T-helper 1 cell treated with Interleukin-12 subunit alpha and Interleukin-12 subunit beta and Interleukin-4 antibody, amounts not matched to agents 30 μg/mL and 1 μg/mL, for 36 hours (primary cell): ENCODE results near the gene LPP.

ENCODE experiments used
- H3K27ac Mint-ChIP-seq: one replicate; pipeline ENCODE4 v1.8.0; 2021; ENCODE audit warnings: mild to moderate bottlenecking, mixed read lengths
- H3K27me3 Mint-ChIP-seq: one replicate; pipeline ENCODE4 v1.8.0; 2021; ENCODE audit warnings: low read depth, mixed read lengths
- H3K36me3 Mint-ChIP-seq: one replicate; pipeline ENCODE4 v1.8.0; 2021; ENCODE audit warnings: low read depth, mixed read lengths
- H3K4me1 Mint-ChIP-seq: one replicate; pipeline ENCODE4 v1.8.0; 2021; ENCODE audit warnings: low read depth, mixed read lengths
- H3K4me3 Mint-ChIP-seq: one replicate; pipeline ENCODE4 v1.8.0; 2021; ENCODE audit warnings: mild to moderate bottlenecking, moderate library complexity, mixed read lengths
- H3K9me3 Mint-ChIP-seq: one replicate; pipeline ENCODE4 v1.8.0; 2021; ENCODE audit warnings: mixed read lengths

LPP gene

GRCh38 chr3:188295876-188296275 lies 141.9 kb downstream of the LPP start:
- Mint-ChIP-seq H3K36me3 (peaks cover 22% of the 10 kb centered on the region), H3K4me1 (peaks cover 54% of the 10 kb centered on the region), H3K27me3 (peaks cover 3% of the 10 kb centered on the region), H3K4me3 (no peak overlapping the region), H3K27ac (no peak overlapping the region), H3K9me3 (no peaks in the 10 kb centered on the region)

DNA sequence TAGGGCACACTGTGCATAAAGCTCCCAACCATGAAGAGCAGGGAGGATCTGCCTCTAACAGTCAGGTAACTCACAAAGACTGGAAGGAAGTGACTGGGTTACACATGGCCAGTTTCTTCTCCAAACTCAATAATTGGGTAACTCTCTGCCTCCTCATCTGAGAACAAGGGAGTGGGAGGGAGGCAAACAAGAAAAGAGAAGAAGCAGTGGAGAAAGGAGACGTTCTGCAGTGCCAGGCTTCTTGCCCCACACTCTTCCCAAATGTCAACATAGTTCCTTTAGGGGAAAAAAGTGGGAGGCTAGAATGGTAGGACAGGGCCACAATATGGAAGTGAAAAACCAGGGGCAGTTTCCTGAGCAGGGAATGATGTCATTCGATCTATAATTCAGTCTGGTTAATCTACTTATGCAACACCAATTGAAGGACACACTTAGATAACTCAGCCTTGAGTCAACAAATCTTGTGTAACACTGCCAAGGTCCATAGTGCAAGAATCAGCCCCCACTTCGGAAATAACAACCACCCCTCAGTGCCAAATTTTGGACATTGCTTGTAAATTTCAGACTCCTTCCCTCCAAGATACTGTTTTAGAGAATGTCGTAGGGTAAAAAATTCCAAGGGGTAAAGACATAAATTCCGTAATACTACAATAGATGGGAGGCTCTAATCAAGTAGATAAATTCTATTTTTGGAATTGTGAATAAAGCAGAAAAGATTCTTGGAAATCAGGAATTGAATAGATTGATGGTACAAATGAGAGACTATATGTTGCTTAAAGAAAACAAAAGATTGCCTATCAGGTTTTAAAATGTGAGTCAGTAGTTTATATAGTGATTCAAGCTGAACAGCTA lies 143.0 kb downstream of the LPP start:
- H3K9me3 Mint-ChIP-seq, result no peaks in the 10 kb centered on the region
- peaks cover 54% of the 10 kb centered on the region for H3K4me1 Mint-ChIP-seq
- no peak overlapping the region for H3K27ac Mint-ChIP-seq
- no peak overlapping the region for H3K4me3 Mint-ChIP-seq
- peaks cover 22% of the 10 kb centered on the region for H3K36me3 Mint-ChIP-seq
- H3K27me3 Mint-ChIP-seq, result peaks cover 7% of the 10 kb centered on the region

GRCh38 chr3:188298585-188298984 lies 144.6 kb downstream of the LPP start:
- Mint-ChIP-seq H3K27ac (peak overlapping the region; percentile 90), H3K4me3 (peak overlapping the region; percentile 70), H3K4me1 (peaks cover 56% of the 10 kb centered on the region), H3K27me3 (peaks cover 23% of the 10 kb centered on the region), H3K9me3 (no peaks in the 10 kb centered on the region), H3K36me3 (peaks cover 26% of the 10 kb centered on the region)

DNA sequence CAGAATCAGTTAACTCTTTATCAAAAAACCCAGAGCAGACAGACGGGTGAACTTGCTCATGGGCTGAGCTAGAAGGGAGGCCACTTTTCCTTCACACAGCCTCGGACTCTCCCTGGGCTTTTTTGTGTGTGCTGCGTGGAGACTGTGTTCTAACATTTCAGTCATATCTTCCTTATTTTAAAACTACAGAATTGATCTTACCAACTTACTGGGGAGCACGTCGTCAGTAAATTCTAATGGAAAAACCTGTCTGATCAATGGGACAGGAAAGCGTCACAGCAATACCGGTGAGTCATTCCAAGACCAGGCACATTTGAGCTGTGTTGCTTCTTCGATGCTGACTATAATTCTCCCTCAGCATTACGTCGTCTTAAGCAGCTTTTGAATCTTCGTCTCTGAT lies 145.1 kb downstream of the LPP start:
- H3K27me3 Mint-ChIP-seq, result peaks cover 24% of the 10 kb centered on the region
- peak overlapping the region; percentile 90 for H3K27ac Mint-ChIP-seq
- H3K36me3 Mint-ChIP-seq, result peaks cover 24% of the 10 kb centered on the region
- peaks cover 56% of the 10 kb centered on the region for H3K4me1 Mint-ChIP-seq
- no peaks in the 10 kb centered on the region for H3K9me3 Mint-ChIP-seq
- H3K4me3 Mint-ChIP-seq, result peak overlapping the region; percentile 70

GRCh38 chr3:188299708-188300107 lies 145.8 kb downstream of the LPP start:
- H3K36me3 Mint-ChIP-seq, result peaks cover 24% of the 10 kb centered on the region
- H3K27ac Mint-ChIP-seq, result peak overlapping the region; percentile 90
- peak overlapping the region; percentile 70 for H3K4me3 Mint-ChIP-seq
- no peaks in the 10 kb centered on the region for H3K9me3 Mint-ChIP-seq
- H3K4me1 Mint-ChIP-seq, result peaks cover 56% of the 10 kb centered on the region
- peaks cover 31% of the 10 kb centered on the region for H3K27me3 Mint-ChIP-seq

DNA sequence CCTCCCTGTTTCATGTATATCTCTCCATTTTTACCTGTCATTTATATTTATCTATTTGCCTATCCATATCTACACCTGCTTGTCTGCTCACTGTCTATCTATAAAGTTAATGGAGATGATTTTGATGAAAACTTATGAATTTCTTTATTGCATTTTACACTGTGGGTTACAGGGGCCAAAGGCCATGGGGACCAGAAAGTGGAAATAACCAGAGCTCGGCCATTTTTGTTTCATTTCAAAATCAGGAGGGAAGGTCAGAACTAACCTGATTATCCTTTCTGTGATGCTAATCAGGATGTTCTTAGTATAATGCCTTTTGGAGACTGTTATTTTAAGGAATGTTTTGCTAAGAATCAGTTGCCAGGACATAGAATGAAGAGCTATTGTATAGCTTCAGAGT lies 147.2 kb downstream of the LPP start:
- Mint-ChIP-seq H3K36me3 (peaks cover 29% of the 10 kb centered on the region), H3K27ac (no peak overlapping the region), H3K9me3 (no peaks in the 10 kb centered on the region), H3K4me3 (no peak overlapping the region), H3K27me3 (peaks cover 39% of the 10 kb centered on the region), H3K4me1 (peaks cover 50% of the 10 kb centered on the region)

- Mint-ChIP-seq H3K36me3 (peaks cover 30% of the 10 kb centered on the region), H3K9me3 (no peaks in the 10 kb centered on the region), H3K27ac (no peak overlapping the region), H3K27me3 (peaks cover 48% of the 10 kb centered on the region), H3K4me1 (peaks cover 35% of the 10 kb centered on the region), H3K4me3 (no peak overlapping the region)
These were observed 149.4 kb downstream of the LPP start for GRCh38 chr3:188303286-188303799.

- peaks cover 31% of the 10 kb centered on the region for H3K4me1 Mint-ChIP-seq
- peaks cover 30% of the 10 kb centered on the region for H3K36me3 Mint-ChIP-seq
- H3K9me3 Mint-ChIP-seq, result no peaks in the 10 kb centered on the region
- H3K27ac Mint-ChIP-seq, result no peak overlapping the region
- peaks cover 53% of the 10 kb centered on the region for H3K27me3 Mint-ChIP-seq
- H3K4me3 Mint-ChIP-seq, result no peak overlapping the region
These were observed 149.9 kb downstream of the LPP start for GRCh38 chr3:188303823-188304222.

- Mint-ChIP-seq H3K4me1 (peaks cover 28% of the 10 kb centered on the region), H3K27ac (no peak overlapping the region), H3K27me3 (peaks cover 59% of the 10 kb centered on the region), H3K9me3 (no peaks in the 10 kb centered on the region), H3K36me3 (peaks cover 30% of the 10 kb centered on the region), H3K4me3 (no peak overlapping the region)
These were observed 150.5 kb downstream of the LPP start for GRCh38 chr3:188304501-188304900.

GRCh38 chr3:188305220-188305619 lies 151.3 kb downstream of the LPP start:
- H3K36me3 Mint-ChIP-seq, result peaks cover 32% of the 10 kb centered on the region
- no peaks in the 10 kb centered on the region for H3K9me3 Mint-ChIP-seq
- H3K27me3 Mint-ChIP-seq, result peaks cover 64% of the 10 kb centered on the region
- H3K4me3 Mint-ChIP-seq, result no peak overlapping the region
- H3K27ac Mint-ChIP-seq, result no peak overlapping the region
- H3K4me1 Mint-ChIP-seq, result peaks cover 33% of the 10 kb centered on the region

GRCh38 chr3:188306435-188307005 lies 152.6 kb downstream of the LPP start:
- Mint-ChIP-seq H3K9me3 (no peaks in the 10 kb centered on the region), H3K27ac (no peak overlapping the region), H3K27me3 (peaks cover 61% of the 10 kb centered on the region), H3K4me1 (peaks cover 31% of the 10 kb centered on the region), H3K4me3 (no peak overlapping the region), H3K36me3 (peaks cover 30% of the 10 kb centered on the region)

GRCh38 chr3:188309437-188310269 lies 155.7 kb downstream of the LPP start:
- peak overlapping the region; percentile 46 for H3K27ac Mint-ChIP-seq
- peaks cover 26% of the 10 kb centered on the region for H3K36me3 Mint-ChIP-seq
- no peaks in the 10 kb centered on the region for H3K9me3 Mint-ChIP-seq
- peak overlapping the region; percentile 18 for H3K4me3 Mint-ChIP-seq
- peaks cover 21% of the 10 kb centered on the region for H3K4me1 Mint-ChIP-seq
- peaks cover 38% of the 10 kb centered on the region for H3K27me3 Mint-ChIP-seq

GRCh38 chr3:188310270-188310710 lies 156.3 kb downstream of the LPP start:
- Mint-ChIP-seq H3K9me3 (no peaks in the 10 kb centered on the region), H3K4me3 (peak overlapping the region; percentile 18)

DNA sequence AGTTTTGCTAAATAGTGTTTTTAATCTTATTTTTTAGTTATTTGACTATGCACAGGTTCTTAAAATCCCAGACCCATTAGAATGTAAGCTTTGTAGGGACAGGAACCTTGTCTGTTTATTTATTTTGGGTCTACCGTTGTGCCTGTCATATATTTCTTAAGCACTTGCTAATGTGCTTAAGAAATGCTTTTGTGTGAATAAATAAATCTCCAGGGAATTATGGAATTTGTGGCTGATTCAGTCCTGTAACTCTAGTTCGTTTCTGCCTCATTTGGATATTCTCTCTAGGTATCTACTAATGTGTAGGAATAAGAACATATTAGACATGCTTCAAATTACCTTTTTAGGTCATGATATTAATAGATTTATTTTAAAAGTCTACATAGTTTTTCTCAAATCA lies 161.6 kb downstream of the LPP start:
- Mint-ChIP-seq H3K36me3 (peaks cover 11% of the 10 kb centered on the region), H3K4me3 (no peak overlapping the region), H3K27me3 (peaks cover 15% of the 10 kb centered on the region)

More at GRCh38 chr3:188310270-188310710, 156.3 kb downstream of the LPP start:
- Mint-ChIP-seq H3K4me1 (peaks cover 21% of the 10 kb centered on the region), H3K36me3 (peaks cover 26% of the 10 kb centered on the region), H3K27me3 (peaks cover 35% of the 10 kb centered on the region), H3K27ac (peak overlapping the region; percentile 46)

More for the DNA sequence above, 161.6 kb downstream of the LPP start:
- Mint-ChIP-seq H3K27ac (no peak overlapping the region), H3K4me1 (peaks cover 7% of the 10 kb centered on the region), H3K9me3 (no peaks in the 10 kb centered on the region)
